DMS79 (cell line): ENCODE measurements around the gene NEU4.
"Not testable (repeated sequence)": the region's sequence is repeated elsewhere in the genome, so short reads cannot be mapped to it uniquely, and the experiment has no call there.

ENCODE experiments used
- DNase-seq: peaks from one replicate; lab custom pipeline; 2025; lab: John Stamatoyannopoulos, UW

NEU4 gene

DNA sequence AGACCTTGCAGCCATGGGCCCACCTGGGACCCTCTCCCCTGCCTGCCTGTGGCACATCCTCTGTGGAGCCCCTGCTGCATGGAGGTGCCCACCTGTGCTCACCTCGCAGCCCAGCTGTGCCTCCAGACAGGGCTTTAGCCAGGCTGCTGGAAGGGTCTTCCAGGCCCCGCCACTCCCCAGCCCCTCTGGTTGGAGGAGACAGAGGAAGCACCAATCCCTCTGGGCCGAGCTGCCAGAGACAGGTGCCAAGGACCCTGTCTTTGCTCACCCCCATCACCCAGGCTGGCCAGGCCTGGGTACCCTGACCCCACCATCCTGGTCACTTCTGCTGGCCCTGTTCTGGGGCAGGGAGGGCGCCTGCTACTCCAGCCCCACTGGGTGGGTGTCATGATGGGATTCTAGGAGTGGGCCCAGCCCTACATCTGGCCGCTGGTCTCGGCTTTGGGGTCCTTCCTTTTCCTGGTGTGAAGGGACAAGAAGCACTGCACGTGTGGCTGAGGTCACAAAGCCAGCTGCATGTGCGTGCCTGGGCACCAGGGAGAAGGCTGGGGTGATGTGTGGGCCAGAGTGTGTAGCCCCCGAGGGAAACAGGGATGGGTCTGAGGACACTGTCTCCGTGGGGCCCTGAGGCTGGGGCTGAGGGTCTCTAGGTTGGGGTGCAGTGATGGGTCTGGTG, 9.3 kb upstream of the NEU4 start:
- no peak for DNase-seq

DNA sequence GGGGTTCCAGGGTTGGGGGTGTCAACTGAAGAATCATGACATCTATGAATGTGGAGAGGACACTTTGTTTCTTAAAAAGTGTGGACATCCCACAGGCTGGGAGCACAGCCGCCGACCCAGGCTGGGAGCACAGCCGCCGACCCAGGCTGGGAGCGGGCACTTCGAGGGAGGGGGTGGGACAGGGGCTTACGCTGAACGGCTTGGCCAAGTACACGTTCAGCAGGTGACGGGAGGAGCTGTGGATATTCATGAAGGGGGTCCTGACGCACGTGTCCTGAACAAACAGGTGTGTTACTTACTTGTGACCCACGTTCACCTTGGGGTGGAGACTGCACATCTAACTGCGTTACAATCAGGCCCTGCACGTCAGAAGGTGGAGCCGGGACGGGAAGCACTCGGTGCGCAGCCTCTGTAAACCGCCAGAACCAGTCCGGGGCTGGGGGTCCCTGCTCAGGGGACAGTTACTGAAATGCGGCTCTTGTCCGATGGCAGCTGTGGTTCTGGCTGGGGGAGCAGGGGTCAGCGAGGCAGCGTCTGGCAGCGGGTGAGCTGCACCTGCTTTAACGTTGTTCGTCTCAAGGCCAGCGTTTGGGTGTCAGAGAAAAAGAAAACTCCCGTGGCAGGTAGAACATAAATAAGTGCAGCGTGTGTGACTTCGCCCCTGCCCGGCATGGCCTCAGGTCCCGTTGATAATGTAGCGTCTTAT, 8.6 kb upstream of the NEU4 start:
- not testable (repeated sequence) for DNase-seq

DNA sequence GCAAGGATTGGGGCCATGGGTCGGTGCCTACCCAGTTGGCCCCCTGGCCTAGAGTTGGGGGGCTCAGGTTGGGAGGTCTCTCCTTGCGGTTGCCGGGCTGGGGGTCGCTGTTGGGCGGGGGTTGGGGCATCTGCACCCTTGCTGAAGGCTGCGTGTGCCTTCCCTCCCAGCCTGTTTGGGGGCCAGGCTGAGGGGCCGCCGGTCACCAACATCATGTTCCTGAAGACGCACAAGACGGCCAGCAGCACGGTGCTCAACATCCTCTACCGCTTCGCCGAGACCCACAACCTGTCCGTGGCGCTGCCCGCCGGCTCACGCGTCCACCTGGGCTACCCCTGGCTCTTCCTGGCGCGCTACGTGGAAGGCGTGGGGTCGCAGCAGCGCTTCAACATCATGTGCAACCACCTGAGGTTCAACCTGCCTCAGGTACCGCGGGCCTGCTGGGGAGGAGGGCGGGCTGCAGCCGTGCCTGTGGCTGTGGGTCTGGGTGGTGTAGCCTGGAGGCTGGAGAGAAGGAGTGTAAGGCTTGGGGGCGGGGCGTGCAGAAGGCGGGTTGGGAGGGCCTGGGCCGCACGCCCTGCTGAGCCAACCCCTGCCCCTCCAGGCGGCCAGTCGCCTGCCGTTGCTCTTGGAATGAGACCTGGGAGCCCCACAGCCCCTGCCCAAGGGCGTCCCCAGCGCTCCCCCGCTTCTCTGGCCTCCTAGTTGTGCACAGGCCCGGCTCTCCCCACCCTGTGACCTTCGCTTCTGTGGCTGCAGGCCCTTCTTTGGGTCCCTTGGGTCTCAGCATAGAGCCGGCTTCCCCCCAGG, 7.2 kb upstream of the NEU4 start:
- no peak for DNase-seq

DNA sequence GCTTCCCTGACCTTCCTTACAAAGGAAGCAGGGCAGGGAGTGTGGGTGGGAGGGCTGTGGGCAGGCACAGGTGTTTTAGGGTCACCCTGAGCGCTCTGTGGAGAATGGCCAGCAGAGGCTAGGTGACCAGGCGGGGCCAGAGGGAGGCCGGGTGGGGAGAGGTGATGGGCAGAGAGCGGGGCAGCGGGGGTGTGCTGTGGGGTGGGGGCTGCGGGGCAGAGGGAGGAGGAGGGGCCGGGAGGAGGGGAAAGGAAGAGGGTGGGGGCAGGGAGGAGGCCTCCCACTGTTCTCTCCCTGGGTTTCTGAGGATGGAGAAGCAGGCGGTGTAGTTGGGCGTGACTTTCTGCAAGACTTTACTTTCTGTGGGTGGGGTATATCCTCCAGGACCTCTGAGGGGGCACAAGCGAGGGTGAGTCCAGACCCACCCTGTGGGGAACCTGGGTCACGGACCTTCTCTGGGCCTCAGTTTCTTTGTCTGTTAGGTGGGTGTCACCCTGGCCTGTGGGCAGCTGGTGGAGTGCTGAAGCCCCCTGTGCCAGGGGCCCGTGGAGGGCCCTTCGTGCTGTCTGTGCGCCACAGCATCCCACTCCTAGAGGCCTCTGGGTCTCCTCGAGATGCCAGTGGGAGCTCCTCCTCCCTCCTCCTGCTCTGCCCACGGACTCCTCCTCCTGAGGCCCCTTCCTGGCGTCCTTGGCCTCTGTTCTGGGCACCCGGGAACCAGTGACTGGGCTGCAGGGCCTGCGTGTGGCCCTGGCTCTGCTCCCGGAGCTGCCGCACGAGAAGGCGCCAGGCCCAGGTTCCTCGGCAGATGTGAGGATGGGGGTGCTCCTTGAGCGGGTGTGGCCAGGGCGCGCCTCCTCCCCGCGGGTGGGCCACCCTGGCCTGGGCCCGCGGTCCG, 6.3 kb upstream of the NEU4 start:
- no peak for DNase-seq

DNA sequence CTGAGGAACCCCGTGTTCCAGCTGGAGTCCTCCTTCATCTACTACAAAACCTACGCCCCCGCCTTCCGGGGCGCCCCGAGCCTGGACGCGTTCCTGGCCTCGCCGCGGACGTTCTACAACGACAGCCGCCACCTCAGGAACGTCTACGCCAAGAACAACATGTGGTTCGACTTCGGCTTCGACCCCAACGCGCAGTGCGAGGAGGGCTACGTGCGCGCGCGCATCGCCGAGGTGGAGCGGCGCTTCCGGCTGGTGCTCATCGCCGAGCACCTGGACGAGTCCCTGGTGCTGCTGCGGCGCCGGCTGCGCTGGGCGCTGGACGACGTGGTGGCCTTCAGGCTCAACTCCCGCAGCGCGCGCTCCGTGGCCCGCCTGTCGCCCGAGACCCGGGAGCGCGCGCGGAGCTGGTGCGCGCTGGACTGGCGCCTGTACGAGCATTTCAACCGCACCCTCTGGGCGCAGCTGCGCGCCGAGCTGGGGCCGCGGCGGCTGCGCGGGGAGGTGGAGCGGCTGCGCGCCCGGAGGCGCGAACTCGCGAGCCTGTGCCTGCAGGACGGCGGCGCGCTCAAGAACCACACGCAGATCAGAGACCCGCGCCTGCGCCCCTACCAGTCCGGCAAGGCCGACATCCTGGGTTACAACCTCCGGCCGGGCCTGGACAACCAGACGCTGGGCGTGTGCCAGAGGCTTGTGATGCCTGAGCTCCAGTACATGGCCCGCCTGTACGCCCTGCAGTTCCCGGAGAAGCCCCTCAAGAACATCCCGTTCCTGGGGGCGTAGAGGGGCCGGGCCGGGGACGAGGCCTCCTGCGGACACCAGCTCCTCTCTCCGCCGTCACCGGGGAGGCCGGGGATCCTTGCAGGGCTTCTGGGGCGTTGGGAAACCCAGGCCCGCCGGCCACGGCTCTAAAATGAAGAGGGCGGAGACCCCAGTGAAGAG, 5.3 kb upstream of the NEU4 start:
- DNase-seq: no peak

DNA sequence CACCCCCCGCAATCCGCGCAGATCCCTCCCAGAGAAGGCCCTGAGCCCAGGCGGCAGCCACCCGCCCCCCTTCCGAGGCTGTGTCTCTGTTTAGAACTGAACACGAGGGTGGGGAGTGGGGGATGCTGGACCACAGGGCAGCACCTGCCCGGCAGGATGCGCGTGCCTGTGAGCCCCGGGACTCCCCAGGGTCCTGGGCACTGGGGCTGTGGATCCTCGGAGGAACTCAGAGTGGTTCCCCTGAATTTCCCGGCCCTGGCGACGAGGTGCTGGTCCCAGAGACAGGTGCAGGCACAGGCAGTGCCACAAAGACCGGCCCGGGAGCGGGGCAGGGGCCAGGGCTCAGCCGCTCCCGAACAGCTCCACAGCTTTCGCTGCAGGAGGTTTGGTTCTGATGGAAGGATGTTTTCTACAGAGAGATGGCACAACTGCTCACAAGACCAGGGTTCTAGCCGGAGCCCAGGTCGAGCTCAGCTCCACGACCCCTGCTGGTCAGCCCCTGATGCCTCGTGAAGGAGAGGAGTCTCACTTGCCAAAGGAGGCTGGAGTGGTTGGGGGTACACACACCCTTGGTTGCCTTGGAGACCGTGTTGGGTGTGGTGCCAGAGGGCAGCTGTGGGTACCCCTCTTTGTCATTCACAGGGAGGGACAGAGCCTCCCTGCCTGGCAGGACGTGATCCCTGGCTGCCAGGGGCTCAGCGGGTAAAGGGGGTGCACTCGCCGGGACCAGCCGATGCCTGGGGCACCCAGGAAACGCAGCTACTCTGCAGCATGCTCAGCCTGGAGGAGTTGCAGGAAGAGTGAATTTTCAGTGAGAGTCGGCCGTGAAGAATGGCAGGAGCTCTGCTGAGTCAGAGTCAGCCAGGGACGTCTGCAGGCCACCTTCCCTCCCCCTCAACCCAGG, 4.4 kb upstream of the NEU4 start:
- DNase-seq: peak; percentile 32

DNA sequence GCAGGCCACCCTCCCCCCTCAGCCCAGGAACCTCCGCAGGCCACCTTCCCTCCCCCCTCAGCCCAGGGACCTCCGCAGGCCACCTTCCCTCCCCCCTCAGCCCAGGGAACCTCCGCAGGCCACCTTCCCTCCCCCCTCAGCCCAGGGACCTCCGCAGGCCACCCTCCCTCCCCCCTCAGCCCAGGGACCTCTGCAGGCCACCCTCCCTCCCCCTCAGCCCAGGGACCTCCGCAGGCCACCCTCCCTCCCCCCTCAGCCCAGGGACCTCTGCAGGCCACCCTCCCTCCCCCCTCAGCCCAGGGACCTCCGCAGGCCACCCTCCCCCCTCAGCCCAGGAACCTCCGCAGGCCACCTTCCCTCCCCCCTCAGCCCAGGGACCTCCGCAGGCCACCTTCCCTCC, 2.8 kb upstream of the NEU4 start:
- DNase-seq: not testable (repeated sequence)

DNA sequence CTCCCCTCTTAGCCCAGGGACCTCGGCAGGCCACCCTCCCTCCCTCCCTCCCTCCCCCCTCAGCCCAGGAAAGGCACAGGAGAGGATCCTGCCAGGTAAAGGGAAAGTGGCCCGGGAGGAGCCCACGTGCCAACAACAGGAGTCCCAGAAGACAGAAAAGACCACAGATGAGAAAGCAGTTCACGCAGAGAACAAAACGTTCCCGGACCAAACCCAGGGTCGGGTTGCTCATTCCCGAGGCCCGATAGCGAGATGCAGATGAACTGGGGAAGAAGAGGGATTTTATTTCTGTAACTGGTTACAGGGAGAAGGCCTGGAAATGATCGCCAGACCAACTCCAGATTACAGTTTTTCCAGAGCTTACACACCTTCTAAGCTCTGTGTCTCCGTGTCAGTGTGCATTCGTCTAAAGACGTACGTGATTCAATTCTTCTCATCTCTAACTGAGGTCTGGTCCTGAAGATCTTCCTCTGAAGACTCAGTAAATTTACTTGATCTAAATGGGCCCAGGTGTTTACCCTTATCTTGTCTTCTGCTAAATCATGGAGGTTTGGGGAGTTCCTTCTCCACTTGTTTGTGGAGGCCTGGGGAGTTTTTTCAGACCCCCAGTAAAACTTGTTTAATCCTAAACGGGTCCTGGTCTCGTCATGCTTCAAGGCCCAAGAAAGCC, 807 bp upstream of the NEU4 start:
- DNase-seq: no peak

DNA sequence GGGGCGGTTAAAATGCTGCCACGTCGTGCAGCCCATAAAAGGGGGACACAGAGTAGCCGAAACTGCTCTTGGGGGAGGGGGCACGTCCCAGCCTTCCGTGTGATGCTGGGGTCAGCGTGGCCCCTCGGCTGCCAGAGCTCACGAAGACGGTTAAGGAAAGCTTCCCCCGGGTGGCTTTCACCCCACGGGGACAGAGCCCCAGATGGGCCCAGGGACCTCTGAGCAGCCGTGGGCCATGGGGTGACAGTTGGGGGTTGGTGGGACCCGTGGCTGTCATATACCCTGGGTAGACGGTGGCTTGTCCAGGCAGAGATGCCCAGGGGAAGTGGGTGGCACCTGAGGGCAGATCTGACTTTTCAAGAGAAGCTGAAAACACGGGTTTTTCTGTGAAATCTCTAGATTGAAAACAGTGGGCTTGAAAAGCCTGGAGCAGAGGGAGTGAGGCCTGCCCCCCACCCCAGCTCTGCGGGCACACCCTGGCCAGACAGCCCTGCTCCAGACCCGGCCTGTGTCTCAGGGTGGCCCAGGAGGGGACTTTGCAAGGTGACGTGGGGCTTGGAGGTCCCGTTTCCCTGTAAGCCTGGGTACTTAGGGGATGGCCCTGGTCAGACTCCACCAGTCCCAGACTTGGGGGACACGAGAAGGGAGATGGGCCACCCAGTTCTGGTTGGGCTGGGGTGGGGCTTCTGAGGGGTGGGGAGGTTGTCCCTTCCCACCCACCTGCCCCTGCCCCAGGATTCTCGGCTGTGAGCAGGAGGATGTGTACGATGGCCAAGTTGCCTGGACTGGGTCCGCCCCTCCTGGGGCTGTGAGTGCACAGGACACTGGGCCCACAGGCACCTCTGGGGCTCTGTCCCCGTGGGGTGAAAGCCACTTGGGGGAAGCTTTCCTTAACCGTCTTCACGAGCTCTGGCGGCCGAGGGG, 652 bp downstream of the NEU4 start:
- DNase-seq: no peak

DNA sequence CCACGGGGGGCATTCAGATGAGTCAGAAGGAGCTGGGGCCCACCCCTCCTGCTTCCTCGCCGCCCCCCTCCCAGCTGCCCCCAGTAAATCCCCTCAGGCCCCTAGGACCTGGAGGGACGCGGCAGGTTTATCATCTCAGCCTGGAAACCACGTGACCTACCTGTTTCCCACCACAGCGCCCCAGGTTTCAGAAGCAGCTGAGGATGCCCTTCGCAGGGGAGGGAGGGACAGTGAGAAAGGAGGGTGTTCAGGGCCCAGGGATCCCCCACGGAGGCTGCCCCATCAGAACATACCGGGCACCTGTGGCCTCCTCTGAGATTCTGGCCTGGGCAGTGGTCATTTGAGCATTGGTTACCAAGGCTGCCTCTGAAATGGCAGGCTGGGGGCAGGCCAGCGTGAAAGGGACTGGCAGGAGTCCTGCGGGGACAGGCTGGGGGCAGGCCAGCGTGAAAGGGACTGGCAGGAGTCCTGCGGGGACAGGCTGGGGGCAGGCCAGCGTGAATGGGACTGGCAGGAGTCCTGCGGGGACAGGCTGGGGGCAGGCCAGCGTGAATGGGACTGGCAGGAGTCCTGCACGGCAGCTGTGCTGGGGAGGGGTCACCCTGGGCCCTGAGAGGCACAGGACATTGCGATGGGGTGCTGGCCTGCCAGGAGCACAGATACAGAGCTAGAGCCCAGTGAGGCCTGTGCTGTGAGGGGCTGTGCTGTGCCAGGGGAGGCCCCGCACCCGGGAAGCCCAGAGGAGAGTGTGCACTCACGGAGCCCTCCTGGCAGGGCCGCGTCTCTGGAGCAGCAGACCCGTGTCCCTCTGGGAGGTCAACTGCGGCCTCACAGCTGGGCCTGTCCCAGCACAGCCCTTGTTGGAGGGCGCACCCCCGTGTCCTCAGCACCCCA, 1.6 kb downstream of the NEU4 start:
- no peak for DNase-seq

DNA sequence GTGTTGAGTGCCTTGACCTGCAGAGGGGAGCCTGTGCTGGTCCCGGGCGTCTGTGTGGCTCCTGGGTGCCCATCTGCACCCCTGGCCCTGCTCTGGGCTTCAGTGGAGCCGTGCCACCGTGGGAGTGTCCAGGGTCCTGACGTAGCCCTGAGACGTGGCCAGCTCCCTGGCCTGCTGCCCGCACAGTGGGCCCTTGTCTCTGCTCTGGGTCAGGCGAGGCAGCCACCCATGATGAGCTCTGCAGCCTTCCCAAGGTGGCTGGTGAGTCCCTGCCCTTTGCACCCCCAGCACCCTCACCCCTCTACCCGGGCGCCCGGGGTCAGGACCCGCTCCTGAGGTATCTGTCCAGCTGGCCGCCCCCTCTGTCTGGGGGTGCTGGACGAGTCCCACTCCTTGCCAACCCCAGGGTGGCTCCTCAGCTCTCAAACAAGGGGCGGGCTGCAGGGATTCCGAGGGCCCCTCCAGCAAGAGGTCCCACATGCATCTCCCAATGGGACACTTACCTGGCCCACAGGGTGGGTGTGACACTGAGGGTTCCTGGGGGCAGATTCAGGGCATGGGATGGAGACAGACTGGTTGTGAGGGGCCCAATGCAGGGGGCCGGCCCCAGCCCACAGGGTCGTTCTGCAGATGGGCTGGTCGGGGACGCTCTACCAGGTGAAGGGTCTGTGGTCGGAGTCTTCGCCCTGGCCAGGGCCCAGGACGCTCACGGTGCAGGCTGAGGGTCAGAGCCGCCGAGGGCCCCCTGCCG, 2.4 kb downstream of the NEU4 start:
- no peak for DNase-seq

DNA sequence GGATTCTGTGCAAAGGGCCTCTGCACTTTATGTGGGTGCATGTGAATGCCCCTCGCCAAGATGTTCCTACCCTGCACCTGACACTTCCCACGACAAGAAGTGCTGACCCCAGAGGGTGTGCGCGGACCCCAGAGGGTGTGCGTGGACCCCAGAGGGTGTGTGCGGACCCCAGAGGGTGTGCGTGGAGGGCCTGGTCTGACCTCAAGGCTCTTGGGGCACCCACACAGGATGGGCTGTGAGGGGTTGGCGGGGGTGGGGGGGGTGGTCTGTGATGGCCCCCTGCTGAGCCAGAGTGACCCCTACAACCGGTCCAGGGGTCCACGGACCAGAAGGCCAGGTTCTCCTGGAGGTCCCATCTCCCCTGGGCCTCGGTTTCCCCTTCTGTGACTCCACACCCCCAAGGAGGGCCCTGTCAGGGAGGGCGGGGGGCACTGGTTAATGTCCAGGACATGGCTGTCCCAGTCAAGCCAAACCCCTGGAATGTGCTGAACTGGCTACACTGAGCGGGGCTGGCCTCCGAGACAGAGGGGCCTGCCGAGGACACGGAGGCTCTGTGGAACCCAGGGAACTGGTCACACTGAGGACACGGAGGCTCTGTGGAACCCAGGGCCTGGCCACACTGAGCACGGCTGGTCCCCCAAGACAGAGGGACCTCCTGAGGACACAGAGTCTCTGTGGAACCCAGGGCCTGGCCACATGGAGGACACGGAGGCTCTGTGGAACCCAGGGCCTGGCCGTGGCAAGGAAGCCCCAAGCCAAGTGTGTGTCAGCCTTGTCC, 3.1 kb downstream of the NEU4 start:
- DNase-seq: no peak

DNA sequence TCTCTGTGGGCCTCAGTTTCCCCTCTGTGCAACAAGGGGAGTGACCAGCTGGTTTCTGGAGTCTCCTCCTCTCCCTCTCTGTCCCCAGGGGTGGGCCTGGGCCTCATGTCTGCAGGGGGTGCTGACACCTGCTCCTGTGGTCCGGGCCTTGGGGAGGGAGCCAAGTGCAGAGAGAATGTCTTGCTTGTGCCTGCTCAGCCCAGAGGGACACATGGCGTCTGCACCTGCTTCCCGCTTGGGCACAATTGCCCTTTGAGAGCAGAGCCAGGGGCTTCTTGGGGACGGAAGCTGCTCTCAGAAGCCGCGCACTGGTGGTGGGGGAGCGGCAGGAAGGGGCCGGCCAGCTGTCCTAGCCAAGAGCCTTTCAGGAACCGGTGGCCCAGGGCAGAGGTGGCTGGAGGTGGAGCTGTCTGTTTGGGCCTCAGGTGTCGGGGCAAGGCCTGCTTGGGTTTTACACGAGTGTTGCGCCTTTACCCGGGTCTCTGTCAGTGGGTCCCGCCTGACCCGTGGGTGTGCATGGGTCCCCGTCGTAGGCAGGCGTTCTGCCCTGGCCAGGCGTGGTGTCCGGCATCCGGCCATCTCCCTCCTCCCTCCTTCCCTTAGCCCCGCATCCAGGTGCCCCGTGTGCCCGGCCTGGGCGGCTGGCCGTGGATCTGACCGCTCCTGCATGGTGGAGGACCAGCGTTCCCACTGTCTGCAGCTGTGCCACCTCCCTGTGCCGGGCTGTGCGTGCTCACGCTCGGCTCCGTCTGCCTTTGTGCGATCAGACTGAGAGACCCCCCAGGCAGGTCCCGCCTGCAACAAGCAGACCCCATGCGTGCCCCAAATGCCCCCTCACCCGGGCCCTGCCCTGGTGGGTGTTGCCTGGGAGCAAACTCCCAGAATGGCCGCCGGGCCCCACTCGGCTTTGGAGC, 4.0 kb downstream of the NEU4 start:
- no peak for DNase-seq

DNA sequence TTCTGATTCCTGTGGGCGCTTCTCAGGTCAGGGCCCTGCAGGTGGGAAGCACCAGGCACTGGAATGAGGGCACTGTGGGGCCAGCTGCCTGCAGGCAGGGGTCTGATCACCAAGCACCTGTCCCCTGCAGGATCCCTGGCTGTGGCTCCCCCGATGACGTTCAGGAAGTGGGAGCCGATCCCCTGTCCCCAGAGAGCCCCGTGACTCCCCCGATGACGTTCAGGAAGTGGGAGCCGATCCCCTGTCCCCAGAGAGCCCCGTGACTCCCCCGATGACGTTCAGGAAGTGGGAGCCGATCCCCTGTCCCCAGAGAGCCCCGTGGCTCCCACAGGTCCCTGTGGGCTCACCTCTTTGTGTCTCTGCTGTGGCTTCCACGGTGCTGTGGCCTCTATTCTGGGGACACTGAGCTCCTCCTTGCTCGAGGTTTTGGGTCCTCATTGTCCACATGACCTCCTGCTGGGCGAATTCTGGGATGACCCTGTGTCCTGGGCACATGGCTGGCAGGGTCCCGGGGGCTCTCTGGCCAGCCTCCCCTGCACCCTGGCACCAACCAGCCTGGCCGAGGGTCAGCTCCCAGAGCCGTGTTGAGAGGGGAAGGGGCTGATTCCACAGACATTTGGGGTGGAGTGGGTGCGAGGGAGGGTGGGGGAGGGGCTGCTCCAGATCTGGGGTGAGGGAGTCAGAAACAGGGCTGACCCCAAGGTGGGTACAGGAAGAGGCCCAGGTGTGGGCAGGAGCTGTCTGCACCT, 4.8 kb downstream of the NEU4 start:
- DNase-seq: no peak
